DND-41 (cell line): ENCODE results near the gene IL1RAPL2.

Source experiments
- CTCF ChIP-seq: IDR thresholded peaks from 2 replicates; pipeline ENCODE4 v1.5.1; 2012; ENCODE audit warnings: borderline replicate concordance, low read length, moderate library complexity, mild to moderate bottlenecking; ENCODE audit not compliant: poor library complexity, severe bottlenecking; ENCODE audit errors: extremely low read depth
- EZH2 ChIP-seq: IDR thresholded peaks from 3 replicates; pipeline ENCODE4 v1.6.1; 2012; ENCODE audit warnings: borderline replicate concordance, low read depth, mild to moderate bottlenecking, moderate library complexity, low read length, inconsistent platforms; ENCODE audit not compliant: severe bottlenecking

DNA sequence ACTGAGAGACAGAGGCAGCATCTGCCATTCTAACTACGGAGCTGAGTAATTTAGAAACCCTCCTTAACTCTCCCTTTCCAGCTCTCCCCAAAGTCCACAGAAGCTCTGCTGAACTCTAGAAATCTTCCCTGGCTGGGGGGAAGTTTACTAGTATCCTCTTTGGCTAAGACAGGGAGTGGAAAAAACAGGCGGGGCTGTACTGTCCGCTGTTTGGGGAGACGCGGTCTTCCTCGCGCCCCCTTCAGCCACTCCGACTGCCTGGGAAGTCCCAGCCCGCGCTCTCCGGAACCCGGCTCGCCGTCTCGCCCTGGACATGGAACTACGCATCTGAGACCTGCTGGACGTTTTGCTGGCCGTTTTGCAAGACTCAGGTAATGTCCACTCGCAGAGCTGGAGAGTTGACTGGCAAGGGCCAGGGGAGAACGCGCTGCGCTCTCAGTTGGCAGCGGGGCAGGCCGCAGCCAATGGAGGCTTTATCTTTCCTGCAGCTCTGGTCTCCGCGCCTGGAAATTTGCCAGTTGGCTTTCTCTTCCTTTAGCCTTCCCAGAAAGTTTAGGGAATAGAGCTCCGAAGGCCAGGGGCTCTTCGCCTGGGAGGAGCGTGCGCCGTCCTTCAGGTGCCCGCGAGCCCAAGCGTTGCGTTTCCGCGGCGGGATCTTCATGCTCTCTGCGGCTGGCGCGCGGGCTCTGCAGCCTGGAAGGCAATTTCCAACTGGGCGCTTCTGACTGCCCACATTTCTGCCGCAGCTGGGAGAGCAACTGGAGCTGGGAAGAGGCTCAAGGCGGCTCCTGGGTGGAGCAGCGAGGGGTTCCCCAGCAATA, 892 bp downstream of the IL1RAPL2 start:
- TF ChIP-seq CTCF = no peak
- no peak for TF ChIP-seq EZH2
